ENCODE measurements around the gene CDK3.
A peak's percentile ranks its signal among the peaks of the same experiment; 100 is the strongest.

Gene CDK3

DNA sequence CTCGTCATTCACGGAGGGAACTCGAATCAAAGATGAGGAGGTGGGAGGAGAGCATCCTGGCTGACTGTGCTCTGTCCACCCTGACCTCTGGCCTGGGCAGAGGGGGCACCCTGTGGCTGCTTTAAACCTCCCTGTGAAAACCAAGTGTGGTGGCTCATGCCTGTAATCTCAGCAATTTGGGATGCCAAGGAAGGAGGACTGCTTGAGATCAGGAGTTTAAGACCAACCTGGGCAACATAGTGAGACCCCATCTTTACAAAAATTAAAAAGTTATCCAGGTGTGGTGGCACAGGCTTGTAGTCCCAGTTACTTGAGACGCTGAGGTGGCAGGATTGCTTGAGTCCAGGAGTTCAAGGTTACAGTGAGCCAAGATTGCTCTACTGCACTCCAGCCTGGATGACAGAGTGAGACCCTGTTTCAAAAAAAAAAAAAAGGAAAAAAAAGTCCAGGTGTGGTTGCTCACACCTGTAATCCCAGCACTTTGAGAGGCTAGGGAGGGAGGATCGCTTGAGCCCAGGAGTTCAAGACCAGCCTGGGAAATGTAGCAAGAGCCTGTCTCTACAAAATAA is 5.8 kb upstream of the CDK3 start:
- no peak for DNase-seq

DNA sequence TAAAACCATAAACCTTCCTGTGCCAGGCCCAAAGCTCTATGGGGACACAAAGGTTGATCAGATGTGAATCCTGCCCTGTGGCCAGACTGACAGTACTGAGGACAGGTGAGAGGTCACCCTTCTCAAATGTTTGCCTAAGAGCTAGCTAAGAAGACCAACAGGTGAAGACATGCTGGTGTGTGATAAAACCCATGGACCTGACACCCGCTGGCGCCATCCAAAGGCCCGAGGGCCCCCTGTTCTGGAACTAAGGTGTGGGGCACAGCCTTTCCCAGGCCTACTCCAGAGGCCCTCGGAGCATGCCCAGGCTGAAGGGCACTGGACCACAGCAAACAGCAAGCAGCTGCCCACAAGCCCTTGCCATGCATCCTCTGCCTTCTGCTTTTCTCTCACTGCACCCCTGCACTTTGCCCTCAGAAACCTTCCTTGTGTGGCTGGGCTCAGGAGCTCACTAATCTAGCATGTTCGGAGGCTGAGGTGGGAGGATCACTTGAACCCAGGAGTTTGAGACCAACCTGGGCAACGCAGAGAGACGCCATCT is 5.2 kb upstream of the CDK3 start:
- DNase-seq: no peak

DNA sequence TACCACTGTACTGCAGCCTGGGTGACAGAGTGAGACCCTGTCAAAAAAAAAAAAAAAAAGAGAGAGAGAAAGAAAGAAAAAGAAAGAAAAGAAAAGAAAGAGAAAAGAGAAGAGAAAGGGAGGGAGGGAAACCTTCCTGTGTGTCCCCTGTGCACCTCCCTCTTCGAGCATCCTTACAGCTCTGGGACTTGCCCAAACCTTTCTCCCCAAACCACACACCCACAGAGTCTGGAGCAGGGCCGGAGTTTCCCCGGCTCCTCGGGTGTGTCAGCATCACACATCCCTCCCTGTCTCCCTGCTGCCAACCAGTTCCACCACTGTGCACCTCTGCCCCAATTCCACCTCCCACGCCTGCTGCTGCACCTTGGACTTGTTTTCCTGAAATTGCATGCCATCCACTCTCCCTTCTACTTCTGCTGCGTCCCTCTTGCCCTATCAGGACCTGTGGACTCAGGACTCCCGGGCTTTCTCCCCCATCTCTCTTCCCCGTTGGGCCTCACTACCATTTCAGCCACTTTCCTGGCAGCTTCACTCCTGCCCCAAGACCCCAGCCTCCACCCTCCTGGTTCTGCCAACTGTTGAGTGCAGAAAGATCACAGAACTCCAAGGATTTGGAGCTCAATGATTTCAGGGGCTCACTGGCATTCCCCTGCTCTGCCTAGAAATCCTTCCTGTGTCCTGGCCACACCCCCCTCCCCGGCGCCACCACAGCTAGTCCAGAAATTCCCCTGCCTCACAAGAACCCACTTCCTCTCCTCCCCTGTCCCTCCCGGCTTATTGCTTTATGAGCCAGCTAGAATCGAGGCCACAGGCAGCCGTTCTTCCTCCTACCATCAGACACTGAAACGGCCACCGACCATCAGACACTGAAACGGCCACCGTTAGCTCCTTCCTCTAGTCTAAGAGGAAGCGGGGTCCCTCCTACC is 3.7 kb upstream of the CDK3 start:
- DNase-seq: no peak

DNA sequence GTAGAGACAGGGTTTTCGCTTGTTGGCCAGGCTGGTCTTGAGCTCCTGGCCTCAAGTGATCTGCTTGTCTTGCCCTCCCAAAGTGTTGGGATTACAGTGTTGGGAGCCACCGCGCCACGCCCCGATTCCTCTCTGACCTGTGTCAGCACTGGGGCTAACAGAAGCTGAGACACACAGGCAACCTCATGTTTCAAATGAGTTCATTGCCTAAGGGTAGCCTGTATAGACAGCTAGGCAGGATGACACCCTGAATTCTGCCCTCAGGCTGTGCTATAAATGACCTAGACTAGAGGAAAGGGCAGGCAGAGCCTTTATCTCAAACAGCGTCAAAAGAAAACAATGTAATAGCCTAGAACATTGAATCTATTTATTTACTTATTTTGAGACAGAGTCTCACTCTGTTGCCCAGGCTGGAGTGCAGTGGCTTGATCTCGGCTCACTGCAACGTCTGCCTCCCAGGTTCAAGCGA is 2.3 kb upstream of the CDK3 start:
- DNase-seq: no peak

DNA sequence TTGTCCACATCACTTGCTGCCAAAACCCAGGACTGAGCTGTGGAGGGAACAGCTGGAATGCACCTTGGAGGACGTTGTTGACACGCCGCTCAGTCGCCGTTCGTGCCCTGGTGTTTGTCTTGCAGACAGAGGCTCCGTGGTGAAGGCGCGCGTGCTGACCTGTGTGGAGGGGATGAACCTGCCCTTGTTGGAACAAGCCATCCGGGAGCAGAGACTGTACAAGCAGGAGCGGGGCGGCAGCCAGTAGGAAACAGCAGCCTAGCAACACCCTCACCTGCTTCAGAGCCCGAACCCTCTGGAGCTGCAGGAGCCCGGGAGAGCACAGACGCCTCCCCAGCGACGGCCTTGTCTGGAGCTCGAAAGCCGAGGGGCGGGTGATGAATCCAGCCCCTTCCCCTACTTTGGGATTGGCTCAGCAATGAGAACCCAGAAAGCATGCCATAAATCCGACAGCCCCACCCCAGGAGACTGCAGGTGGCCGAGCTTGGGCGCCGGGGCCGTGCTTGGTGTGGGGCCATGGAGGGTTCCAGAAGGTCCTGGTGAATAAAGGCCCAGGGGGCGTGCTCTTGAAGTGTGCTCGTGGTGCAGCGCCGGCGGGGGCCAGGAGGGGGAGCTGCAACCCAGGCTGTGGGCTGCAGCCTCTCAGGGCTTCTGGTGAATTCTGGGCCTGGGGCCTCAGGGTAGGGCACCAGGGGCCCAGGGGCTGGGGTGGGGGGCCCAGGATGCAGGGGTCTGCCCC is 470 bp upstream of the CDK3 start:
- DNase-seq: peak; percentile 10

DNA sequence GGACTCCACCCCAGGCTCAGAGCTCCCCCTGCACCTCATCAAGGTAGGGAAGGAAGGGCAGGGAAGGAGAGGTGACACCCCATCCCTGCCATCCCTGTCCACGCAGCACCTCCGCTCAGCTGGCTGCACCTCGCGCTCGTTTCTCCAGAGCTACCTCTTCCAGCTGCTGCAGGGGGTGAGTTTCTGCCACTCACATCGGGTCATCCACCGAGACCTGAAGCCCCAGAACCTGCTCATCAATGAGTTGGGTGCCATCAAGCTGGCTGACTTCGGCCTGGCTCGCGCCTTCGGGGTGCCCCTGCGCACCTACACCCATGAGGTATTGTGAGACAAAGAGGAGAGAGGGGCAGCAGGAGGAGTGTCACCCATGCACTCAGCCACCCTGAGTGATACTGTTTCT is 1.4 kb downstream of the CDK3 start:
- no peak for DNase-seq

DNA sequence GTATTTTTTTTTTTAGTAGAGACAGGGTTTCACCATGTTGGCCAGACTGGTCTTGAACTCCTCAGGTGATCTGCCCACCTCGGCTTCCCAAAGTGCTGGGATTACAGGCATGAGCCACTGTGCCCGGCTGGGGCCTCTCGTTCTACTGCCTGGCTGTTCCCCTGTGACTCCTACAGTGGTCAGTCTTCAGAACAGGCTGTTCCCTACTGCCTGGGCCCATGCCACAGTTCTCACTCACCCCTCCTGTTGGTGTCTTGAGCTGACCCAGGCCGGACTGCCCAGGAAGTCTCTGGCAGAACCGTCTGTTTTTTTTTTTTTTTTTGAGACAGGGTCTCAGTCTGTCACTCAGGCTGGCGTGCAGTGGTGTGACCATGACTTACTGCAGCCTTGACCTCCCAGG is 3.3 kb downstream of the CDK3 start:
- DNase-seq: no peak

DNA sequence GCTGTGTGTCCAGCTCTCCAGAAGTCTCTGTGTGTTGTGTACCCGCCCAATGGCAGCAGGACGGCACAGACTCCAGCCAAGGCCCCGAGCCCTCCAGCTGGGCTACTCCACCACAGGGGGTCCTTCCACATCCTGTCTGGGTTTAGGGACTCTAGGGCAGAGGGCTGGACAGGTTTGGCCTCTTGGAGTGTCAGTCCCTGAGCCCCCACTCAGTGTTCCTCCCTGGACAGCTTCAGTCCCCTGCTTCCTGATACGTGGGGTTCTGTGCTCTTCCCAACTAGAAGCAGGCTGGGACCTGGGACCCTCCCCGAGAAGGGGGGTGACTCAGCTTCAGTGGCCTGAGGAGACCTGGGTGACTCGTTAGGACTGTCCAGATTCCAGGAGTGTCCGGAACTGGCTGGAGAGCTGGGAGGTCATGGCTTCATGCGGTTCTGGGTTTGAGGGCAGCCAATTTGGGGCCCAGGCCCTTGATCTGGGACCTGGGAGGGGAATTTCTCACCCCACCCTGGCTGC is 4.2 kb downstream of the CDK3 start:
- DNase-seq: no peak

DNA sequence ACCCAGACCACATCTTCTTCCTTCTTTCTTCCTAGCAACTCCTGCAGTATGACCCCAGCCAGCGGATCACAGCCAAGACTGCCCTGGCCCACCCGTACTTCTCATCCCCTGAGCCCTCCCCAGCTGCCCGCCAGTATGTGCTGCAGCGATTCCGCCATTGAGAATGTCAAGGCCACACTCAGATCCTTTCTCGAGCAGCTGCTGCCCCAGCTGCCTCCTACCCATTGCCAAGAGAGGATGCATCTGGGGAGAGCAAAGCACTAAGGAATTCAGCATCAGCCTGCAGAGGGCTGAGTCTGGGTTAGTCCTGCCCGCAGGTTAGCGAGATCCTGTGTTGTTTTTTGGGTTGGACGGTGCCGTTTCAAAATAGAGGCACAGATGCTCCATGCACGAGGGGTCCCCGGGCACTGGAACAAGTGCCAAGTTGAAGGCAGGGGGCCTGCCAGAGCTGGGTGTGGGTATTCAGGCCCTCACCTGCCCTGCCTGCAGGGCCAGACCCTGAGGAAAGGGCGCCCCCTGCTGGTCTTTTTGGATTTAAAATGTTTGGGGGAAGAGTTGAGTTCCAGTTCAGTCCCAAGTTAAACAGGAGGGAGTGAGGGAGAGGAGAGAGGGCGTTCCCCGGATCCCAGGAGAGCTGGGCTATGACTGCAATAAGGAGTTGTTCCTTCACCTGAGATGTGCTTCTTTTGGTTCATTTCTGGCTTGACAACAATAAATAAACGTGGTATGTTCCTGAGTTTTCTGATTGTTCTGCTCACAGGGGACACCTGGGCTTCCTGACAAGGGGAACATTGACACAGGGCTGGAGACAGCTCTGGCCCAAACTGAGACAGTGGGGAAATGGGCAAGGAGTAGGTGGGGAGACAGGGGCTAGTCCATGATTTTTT is 4.9 kb downstream of the CDK3 start:
- DNase-seq: peak; percentile 53

DNA sequence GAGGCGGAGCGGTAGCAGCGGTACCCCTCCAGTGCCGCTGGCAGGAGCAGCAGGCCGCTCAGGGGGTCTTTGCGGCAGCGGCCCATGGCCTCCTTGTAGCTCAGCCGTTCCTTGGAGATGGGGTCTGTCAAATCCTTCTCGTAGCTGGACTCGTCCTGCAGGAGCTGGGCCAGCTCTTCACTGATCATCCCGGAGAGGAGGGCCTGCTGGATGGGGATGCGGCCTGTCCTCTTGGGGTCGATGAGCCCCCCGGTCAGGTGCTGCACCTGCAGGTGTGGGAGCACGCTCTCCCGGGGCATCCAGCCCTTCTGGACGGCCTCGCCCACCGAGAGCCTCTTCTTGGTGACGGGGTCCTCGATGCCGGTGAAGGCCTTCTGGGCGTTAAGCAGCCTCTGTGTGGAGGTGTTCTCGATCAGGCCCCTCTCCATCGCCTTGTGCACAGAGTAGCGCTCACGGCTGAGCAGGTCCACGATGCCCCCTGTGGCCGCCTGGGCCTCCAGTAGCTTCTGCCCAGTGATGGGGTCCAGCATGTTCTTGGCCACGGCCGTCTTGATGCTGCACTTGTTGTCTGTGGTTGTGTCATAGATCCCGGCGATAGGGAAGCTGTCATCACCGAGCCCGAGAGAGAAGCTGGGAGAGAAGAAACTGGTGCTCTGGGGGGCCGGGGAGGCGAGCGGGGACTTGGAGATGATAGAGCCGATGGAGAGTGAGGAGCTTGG is 6.6 kb downstream of the CDK3 start:
- no peak for DNase-seq

DNA sequence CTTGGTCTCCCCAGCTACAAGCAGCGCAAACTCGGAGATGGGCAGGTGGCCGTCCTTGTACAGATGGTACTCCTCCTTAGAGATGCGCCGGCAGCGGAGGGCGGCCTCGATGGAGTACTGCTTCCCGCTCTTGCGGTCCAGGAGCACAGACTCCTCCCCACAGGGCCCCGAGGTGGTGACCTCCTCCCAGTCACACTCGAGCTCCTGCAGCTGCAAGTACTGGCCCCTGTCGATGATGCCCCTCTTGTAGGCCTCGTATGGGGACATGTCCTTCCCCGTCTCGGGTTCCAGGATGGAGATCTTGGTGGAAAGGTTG is 7.2 kb downstream of the CDK3 start:
- DNase-seq: no peak

DNA sequence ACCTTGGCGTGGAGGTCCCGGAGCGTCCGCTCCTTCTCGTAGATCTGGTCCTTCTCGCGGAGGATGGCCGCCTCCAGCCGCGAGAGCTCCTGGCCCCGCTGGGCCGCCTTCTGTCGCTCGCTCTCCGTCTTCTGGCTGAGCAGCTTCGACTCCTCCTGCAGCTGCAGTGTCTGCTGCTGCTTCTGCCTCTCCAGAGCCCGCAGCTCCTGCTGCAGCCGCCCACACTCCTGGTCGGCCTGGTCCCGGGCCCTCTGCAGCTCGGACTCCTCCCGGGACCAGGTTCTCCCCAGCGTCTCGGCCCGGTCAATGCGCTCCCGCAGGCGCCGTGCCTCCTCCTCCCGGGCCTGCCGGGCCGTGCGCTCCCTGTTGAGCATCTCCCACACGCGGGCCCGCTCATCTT is 7.6 kb downstream of the CDK3 start:
- no peak for DNase-seq

DNA sequence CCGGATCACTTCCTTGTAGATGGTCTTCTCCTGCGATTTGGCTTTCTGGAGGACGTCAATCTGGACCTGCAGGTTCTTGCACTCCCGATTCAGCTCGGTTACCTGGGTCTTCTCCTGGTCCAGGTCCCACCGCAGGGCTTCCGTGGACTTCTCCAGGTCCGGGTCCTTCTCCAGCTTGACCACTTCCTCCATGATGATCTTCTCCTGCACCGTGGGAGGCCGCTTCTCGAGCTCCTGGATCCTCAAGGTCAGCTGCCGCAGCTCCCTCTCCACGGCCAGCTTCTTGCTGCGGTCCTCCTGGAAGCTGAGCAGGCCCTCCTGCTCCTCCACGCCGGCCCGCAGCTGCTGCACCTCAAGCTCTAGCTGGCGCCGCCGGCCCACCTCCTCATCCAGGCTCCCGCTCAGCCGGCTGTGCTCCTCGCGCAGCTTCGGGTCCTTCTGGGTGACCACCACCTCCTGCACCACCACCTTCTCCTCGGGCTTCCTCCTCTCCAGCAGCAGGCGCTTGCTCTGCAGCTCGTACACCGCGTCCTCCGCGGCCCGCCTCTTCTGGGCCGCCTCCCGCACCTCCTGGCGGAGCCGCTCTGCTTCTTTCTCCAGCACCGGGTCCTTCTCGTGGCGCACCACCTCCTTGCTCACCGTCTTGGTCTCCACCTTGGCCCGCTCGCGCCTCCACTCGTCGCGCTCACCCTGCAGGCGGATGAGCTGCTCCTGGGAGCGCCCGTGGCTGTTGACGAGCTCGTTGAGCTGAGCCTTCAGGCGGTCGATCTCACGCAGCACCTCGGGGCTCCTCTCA is 8.2 kb downstream of the CDK3 start:
- no peak for DNase-seq

DNA sequence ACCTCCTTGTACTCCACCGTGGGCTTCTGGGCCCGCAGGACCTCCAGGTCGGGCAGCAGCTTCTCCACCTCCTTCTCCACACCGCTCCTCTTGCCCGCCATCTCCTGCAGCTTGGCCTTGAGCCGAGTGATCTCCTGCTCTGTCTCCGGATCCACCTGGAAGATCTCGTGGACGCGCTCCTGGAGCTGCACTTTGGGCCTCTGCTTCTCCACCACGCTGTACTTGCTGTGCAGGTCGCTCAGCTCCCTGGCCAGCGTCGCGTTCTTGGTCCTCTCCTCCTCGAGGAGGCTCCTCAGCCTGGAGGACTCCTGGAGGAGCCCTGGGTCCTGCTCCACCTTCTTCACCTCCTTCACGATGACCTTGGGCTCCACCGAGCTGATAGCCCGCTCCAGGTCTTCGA is 8.8 kb downstream of the CDK3 start:
- no peak for DNase-seq

DNA sequence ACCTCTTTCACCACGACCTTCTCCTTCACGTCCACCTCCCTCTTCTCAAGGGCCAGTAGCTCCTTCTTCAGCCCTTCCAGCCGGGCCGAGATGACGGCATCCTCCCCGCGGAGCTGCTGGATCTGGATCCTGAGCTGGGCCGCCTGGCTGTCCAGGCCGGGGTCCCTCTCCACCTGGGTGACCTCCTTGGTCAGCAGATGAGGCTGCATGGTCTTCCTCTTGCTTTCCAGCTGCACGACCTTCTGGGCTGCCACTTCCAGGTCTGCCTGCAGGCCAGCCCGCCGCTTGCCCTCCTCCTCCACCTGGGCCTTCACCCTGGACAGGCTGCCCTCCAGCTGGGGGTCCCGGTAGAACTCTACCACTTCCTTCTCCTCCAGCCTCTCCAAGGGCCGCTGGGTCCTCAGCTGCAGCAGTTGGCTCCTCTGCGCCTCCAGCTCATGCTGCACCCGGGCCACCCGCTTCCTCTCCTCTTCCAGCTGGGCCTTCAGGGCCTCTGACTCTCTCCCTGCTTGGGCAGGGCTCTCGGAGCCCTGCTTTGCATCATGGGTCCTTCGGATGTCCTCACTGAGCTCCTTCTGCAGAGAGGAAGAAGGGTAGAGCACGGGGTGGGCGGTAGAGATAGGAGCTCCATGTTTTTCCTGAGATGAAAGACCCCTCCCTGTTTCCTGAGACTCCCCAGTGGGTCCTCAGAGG is 9.5 kb downstream of the CDK3 start:
- DNase-seq: no peak

DNA sequence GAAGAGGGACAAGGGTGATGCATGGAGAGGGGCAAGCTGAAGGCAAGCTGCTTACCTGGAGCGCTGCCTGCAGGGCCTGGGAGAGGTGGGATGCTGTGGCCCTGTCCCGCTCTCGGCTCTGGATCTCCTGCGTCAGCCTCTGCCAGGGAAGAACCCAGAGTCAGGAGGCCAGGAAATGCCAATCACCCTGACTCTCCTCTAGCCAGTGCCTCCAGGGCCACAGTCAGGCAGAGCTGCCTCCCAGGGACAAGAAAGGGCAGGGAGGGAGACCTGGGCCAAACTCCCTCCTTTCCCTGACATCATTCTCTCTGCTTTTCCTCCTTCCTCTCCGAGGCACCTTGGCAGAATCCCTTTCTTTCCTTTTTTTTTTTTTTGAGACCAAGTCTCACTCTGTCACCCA is 11.3 kb downstream of the CDK3 start:
- DNase-seq: no peak

DNA sequence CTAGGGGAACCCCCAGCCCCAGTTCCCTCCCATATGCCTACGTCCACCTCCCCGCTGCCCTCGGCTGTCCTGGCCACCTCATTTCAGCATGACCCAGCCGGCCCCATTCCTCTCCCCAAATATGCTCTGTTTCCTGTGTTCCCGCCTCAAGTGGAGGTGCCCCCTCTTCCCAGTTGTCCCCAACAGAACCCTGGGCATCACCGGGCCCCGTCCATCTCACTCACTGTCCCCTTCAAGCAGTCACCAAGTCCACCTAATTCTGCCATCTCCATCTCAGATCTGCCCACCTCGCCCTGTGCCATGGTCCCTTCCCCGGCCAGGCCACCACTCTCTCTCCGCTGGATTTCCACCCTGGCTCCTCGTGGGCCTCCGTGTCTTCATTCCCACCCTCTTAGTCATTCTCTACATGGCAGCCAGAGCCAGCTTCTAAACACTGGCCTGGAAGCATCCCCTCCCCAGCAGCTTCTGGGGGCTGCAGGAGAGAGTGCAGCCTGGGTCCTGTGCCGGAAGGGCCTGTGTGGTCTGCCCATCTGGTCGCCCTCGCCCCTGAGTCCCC is 12.8 kb downstream of the CDK3 start:
- no peak for DNase-seq

DNA sequence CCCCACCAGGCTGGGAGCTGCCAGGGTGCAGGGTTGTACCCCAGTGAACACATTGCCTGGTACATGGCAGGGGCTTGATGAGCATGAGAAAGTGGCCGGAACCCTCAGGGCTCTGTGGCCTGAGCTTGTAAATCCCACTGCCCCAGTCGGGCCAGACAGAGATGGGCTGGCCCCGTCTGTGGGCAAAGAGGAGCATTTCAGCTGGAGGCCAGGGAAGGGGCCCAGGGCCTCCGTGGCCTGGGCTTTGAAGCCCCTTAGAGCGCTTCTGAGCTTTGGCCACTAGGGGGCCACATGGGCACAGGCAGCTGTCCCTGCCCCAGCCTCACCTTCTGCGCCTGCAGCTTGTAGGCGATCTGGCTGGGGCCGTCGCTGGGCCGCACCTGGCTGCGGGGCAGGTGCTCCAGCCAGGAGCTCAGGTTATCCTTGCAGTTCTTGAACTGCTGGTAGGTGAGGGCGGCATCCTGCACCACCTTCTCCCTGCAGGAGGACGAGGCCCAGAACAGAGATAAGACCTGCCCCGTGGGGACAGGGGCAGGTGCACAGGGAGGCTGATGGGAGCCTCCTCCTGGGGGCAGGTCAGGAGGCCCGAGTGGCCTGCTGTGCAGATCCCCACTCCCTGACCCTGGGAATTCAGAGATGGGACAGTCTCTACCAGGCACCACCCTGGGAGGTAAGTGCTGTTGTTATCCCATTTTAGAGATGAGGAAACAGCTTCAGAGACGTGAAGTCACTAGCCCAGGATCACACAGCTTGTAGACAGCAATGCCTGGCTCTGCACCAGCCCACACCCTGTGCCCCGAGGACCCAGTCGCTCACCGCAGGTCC is 13.7 kb downstream of the CDK3 start:
- DNase-seq: peak; percentile 65

DNA sequence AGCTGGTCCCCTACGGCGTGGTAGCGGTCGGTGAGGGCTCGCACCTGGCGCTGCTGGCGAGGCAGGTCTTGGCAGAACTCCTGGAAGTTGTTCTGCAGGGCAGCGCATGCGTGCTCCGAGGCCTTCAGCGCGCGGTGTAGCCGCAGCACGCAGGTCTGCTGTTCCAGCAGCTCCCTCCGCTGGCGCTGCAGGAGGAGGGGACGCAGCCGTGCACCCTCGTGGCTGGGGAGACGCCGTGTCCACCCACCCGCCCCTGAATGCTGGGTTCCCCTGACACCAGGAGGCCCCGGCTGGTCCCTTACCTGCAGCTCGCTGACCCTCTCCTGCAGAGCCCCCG is 14.2 kb downstream of the CDK3 start:
- DNase-seq: no peak

All from NCI-H526 treated with DMSO at 0.1 percent for 48 hours (cell line).